ENCODE results near the gene CENPB. TPM values are rescaled to one million over a fixed set of nuclear protein-coding genes. Genes with fewer than 3 reads are reported as not detected.

Gene CENPB
- polyA plus RNA-seq, 1 donor (not counting 4 experiments of a cell fraction or from before 2014, with no cell fraction given): 18.1 TPM

GRCh38 chr20:3828798-3829197 lies 42.3 kb upstream of the CENPB start:
- no peak overlapping the region for H3K27ac ChIP-seq (ENCODE audit: control insufficient read depth, insufficient read depth, low read length)
- H3K9ac ChIP-seq (ENCODE audit: control insufficient read depth, extremely low read depth, insufficient read depth, low read length): no peak overlapping the region
- TF ChIP-seq, protein P1, sequence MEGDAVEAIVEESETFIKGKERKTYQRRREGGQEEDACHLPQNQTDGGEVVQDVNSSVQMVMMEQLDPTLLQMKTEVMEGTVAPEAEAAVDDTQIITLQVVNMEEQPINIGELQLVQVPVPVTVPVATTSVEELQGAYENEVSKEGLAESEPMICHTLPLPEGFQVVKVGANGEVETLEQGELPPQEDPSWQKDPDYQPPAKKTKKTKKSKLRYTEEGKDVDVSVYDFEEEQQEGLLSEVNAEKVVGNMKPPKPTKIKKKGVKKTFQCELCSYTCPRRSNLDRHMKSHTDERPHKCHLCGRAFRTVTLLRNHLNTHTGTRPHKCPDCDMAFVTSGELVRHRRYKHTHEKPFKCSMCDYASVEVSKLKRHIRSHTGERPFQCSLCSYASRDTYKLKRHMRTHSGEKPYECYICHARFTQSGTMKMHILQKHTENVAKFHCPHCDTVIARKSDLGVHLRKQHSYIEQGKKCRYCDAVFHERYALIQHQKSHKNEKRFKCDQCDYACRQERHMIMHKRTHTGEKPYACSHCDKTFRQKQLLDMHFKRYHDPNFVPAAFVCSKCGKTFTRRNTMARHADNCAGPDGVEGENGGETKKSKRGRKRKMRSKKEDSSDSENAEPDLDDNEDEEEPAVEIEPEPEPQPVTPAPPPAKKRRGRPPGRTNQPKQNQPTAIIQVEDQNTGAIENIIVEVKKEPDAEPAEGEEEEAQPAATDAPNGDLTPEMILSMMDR (optimal IDR thresholded peaks at IDR 0.05 in 1 of 3, IDR thresholded peaks at IDR 0.05 in 1 of 3, conservative IDR thresholded peaks at IDR 0.05 in 1 of 3; ENCODE audit: extremely low read depth in 1 of 3, insufficient read depth in 2 of 3, low read length in 3 of 3): no peak
- no peak for TF ChIP-seq EZH2 (IDR thresholded peaks at IDR 0.05; ENCODE audit: low read length)
- no peaks in the 10 kb centered on the region for H3K4me1 ChIP-seq (ENCODE audit: control insufficient read depth, extremely low read depth, insufficient read depth, low read length)
- H3K79me2 ChIP-seq (ENCODE audit: control insufficient read depth, insufficient read depth, low read length): no peaks in the 10 kb centered on the region
- H3K27me3 ChIP-seq (ENCODE audit: control insufficient read depth, extremely low read depth, insufficient read depth, low read length): no peaks in the 10 kb centered on the region
- no peak overlapping the region for H2AFZ ChIP-seq (ENCODE audit: control insufficient read depth, low read length)
- H4K20me1 ChIP-seq (ENCODE audit: control insufficient read depth, extremely low read depth, insufficient read depth, low read length): no peaks in the 10 kb centered on the region
- dilution Hi-C loops (cut with MboI; ENCODE audit: extremely low pct_ligation_motif_present, low sequenced_read_pairs): no loop called here
- no peaks in the 10 kb centered on the region for H3K9me1 ChIP-seq (ENCODE audit: control insufficient read depth, extremely low read depth, insufficient read depth, low read length)
- no peak overlapping the region for H3K4me3 ChIP-seq (ENCODE audit: control insufficient read depth in 2 of 3, extremely low read depth in 1 of 3, insufficient read depth in 2 of 3, low read depth in 1 of 3, low read length in 3 of 3)
- peaks cover 5 to 7% of the 10 kb centered on the region in 2 experiments for H3K36me3 ChIP-seq (ENCODE audit: control insufficient read depth in 2 of 2, extremely low read depth in 1 of 2, insufficient read depth in 2 of 2, low read length in 2 of 2)
- no peak overlapping the region for H3K4me2 ChIP-seq (ENCODE audit: control insufficient read depth, extremely low read depth, insufficient read depth, low read depth, low read length)
- DNase-seq (ENCODE audit: low read depth, low spot score) (no peak), FAIRE-seq (no peak)
- H3K9me3 ChIP-seq (ENCODE audit: control insufficient read depth, low read depth, low read length): no peaks in the 10 kb centered on the region

- TF ChIP-seq, protein P1 (optimal IDR thresholded peaks at IDR 0.05 in 1 of 3, IDR thresholded peaks at IDR 0.05 in 1 of 3, conservative IDR thresholded peaks at IDR 0.05 in 1 of 3; ENCODE audit: extremely low read depth in 1 of 3, insufficient read depth in 2 of 3, low read length in 3 of 3): no peak
- no peak for TF ChIP-seq EZH2 (IDR thresholded peaks at IDR 0.05; ENCODE audit: low read length)
- H3K4me2 ChIP-seq (ENCODE audit: control insufficient read depth, extremely low read depth, insufficient read depth, low read depth, low read length): no peak overlapping the region
- DNase-seq (ENCODE audit: low read depth, low spot score): no peak
- no peak overlapping the region for H3K27ac ChIP-seq (ENCODE audit: control insufficient read depth, insufficient read depth, low read length)
- H3K36me3 ChIP-seq (ENCODE audit: control insufficient read depth in 2 of 2, extremely low read depth in 1 of 2, insufficient read depth in 2 of 2, low read length in 2 of 2): peaks cover 12 to 17% of the 10 kb centered on the region in 2 experiments
- peaks cover 5% of the 10 kb centered on the region for H3K79me2 ChIP-seq (ENCODE audit: control insufficient read depth, insufficient read depth, low read length)
- H3K4me1 ChIP-seq (ENCODE audit: control insufficient read depth, extremely low read depth, insufficient read depth, low read length): peaks cover 3% of the 10 kb centered on the region
- H3K4me3 ChIP-seq (ENCODE audit: control insufficient read depth in 2 of 3, extremely low read depth in 1 of 3, insufficient read depth in 2 of 3, low read depth in 1 of 3, low read length in 3 of 3): no peak overlapping the region
- H3K9ac ChIP-seq (ENCODE audit: control insufficient read depth, extremely low read depth, insufficient read depth, low read length): no peak overlapping the region
- no peaks in the 10 kb centered on the region for H4K20me1 ChIP-seq (ENCODE audit: control insufficient read depth, extremely low read depth, insufficient read depth, low read length)
- dilution Hi-C loops (cut with MboI; ENCODE audit: extremely low pct_ligation_motif_present, low sequenced_read_pairs): no loop called here
- no peaks in the 10 kb centered on the region for H3K9me3 ChIP-seq (ENCODE audit: control insufficient read depth, low read depth, low read length)
- H3K27me3 ChIP-seq (ENCODE audit: control insufficient read depth, extremely low read depth, insufficient read depth, low read length): no peaks in the 10 kb centered on the region
- H3K9me1 ChIP-seq (ENCODE audit: control insufficient read depth, extremely low read depth, insufficient read depth, low read length): no peaks in the 10 kb centered on the region
- no peak for FAIRE-seq
- H2AFZ ChIP-seq (ENCODE audit: control insufficient read depth, low read length): no peak overlapping the region
Measured at GRCh38 chr20:3826420-3826819, 39.9 kb upstream of the CENPB start.

All from keratinocyte (primary cell).